ENCODE data around the gene PSMG3. TPM values are rescaled to one million over a fixed set of nuclear protein-coding genes. Genes with fewer than 3 reads are reported as not detected.

PSMG3 gene
- total and polyA plus RNA-seq, 2 of the 8 experiments (the other 6 are each of a cell fraction or from before 2014, with no cell fraction given): 30.2 to 62.0 TPM

DNA sequence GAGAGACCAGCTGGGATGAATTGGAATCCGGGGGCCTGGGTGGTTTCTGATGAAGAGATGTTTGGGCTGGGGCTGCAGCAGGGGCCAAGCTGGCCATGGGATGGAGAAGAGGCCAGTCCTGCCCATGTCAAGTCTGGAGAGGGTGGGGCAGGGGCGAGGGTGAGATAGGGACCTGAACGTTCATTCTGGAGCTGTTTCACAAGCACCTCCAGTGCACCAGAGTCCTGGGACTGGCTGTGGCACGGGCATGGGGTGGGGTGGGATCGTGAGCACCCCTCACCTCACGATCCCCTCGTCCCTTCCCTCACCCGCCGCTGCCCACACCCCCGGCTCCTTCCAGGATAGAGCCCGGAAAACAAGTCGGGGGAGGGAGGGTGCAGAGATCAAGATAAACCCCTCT is 25.8 kb upstream of the PSMG3 start:
- H4K91ac ChIP-seq (replicated peaks; ENCODE audit: insufficient read length, low read length): no peak overlapping the region
- CTCF ChIA-PET (ENCODE audit: partially characterized antibody): interaction anchor here (1.1 kb wide), 2 partner anchors 12 to 68 kb away, joined by 3 read pairs; no protein-coding TSS in a partner anchor
- no peak overlapping the region for H4K5ac ChIP-seq (ENCODE audit: insufficient read length, low read depth, low read length)
- H2BK5ac ChIP-seq (ENCODE audit: low read depth, low read length): no peak overlapping the region
- H2BK120ac ChIP-seq (replicated peaks; ENCODE audit: low read depth, low read length): no peak overlapping the region
- H2BK15ac ChIP-seq (ENCODE audit: low read length): no peak overlapping the region
- no peak overlapping the region for H3K14ac ChIP-seq (ENCODE audit: insufficient read length)
- no peak overlapping the region for H3K18ac ChIP-seq (ENCODE audit: extremely low read depth, low read length)
- no peak overlapping the region for H3K56ac ChIP-seq (replicated peaks; ENCODE audit: insufficient read length, low read depth, low read length)
- no peak overlapping the region for H3K4me3 ChIP-seq (ENCODE audit: extremely low read depth in 1 of 4, insufficient read depth in 2 of 4, low read depth in 3 of 4, low read length in 4 of 4)
- no peaks in the 10 kb centered on the region for H3K27me3 ChIP-seq (replicated peaks in 1 of 4; ENCODE audit: control insufficient read depth in 3 of 4, extremely low read depth in 1 of 4, insufficient read depth in 3 of 4, low read length in 3 of 4)
- H3K23me2 ChIP-seq (ENCODE audit: low read depth, low read length): peaks cover 15% of the 10 kb centered on the region; the same call in 1 of the 2 replicates
- no peaks in the 10 kb centered on the region for H3K36me3 ChIP-seq (ENCODE audit: control insufficient read depth in 2 of 4, insufficient read depth in 4 of 4, low read length in 3 of 4)
- no peak overlapping the region for H3K4me2 ChIP-seq (ENCODE audit: insufficient read depth in 1 of 2, low read depth in 2 of 2, low read length in 2 of 2)
- no peak for DNase-seq (ENCODE audit: low read depth in 1 of 2, low spot score in 2 of 2)
- H2AFZ ChIP-seq (ENCODE audit: low read length): no peak overlapping the region
- no peak overlapping the region for H4K8ac ChIP-seq (ENCODE audit: extremely low read depth, insufficient read depth, low read length)
- no peak overlapping the region for H2AK5ac ChIP-seq (ENCODE audit: low read depth, low read length)
- no peak overlapping the region for H3K27ac ChIP-seq (ENCODE audit: low read depth, low read length)
- H2BK20ac ChIP-seq (ENCODE audit: low read length): no peak overlapping the region
- H3K23ac ChIP-seq (ENCODE audit: insufficient read length): no peak overlapping the region
- H3K79me1 ChIP-seq (ENCODE audit: low read depth, low read length): no peaks in the 10 kb centered on the region
- H3K4ac ChIP-seq (replicated peaks; ENCODE audit: insufficient read length, low read depth, low read length): no peak overlapping the region
- POLR2A ChIA-PET (ENCODE audit: partially characterized antibody): no interaction called here
- H4K20me1 ChIP-seq (replicated peaks in 1 of 2; ENCODE audit: control insufficient read depth in 1 of 2, insufficient read depth in 2 of 2, low read length in 2 of 2): peaks cover 0 to 4% of the 10 kb centered on the region in 2 experiments
- no peaks in the 10 kb centered on the region for H3K4me1 ChIP-seq (replicated peaks in 1 of 4; ENCODE audit: control insufficient read depth in 3 of 4, insufficient read depth in 4 of 4, low read length in 3 of 4)
- H3K9me3 ChIP-seq (ENCODE audit: insufficient read depth in 2 of 2, low read depth in 1 of 2, low read length in 1 of 2): no peaks in the 10 kb centered on the region
- H2BK12ac ChIP-seq (ENCODE audit: low read depth, low read length): no peak overlapping the region
- H3K9ac ChIP-seq (replicated peaks in 1 of 4; ENCODE audit: extremely low read depth in 1 of 4, low read depth in 3 of 4, low read length in 3 of 4): no peak overlapping the region
- H3K79me2 ChIP-seq (ENCODE audit: control insufficient read depth in 1 of 2, insufficient read depth in 2 of 2, low read length in 2 of 2): no peaks in the 10 kb centered on the region
- no peak for TF ChIP-seq GTF2F1 (IDR thresholded peaks at IDR 0.05; ENCODE audit: borderline replicate concordance, low read depth, low read length)
- TF ChIP-seq GABPA (IDR thresholded peaks at IDR 0.05; ENCODE audit: borderline replicate concordance, insufficient read depth, low read length): no peak
- no peak for TF ChIP-seq SP4 (IDR thresholded peaks at IDR 0.05; ENCODE audit: low read length)
- no peak for TF ChIP-seq HDAC2 (IDR thresholded peaks at IDR 0.05; ENCODE audit: borderline replicate concordance in 1 of 2, low read depth in 2 of 2, low read length in 2 of 2)
- no peak for TF ChIP-seq CREB1 (IDR thresholded peaks at IDR 0.05)
- WGBS, 2 experiments (ENCODE audit: extremely low coverage in 1 of 2, insufficient coverage in 1 of 2, insufficient read length in 1 of 2, insufficient replicate concordance in 2 of 2, low coverage in 1 of 2, low lambda C conversion rate in 2 of 2, missing lambda C conversion rate in 1 of 2): 91% methylated on average over 10 of the region's 12 CpGs; no CpG with 5 or more reads in 1 of the 2 experiments
- FAIRE-seq: no peak
